Ovary (tissue), 9 donors: ENCODE results near the gene TAGAP. TPM values are rescaled to one million over a fixed set of nuclear protein-coding genes. Genes with fewer than 3 reads are reported as not detected.

Experiments
- DNase-seq, 5 donors: peaks; one replicate each; pipeline ENCODE4 v3.0.0-alpha.2; 2019 to 2020
- H3K27ac ChIP-seq, 2 donors: fragments of 200-600 bp; one replicate each; pipeline versions ENCODE4 v1.5.1 to v1.8.0; 2019 to 2022
- H3K27me3 ChIP-seq: fragments of 200-600 bp; one replicate; pipeline ENCODE4 v1.8.0; 2022
- H3K36me3 ChIP-seq: fragments of 200-600 bp; sonication (generic); one replicate; pipeline ENCODE4 v1.5.1; 2019
- H3K4me1 ChIP-seq: one replicate; pipeline ENCODE4 v1.8.1; 2013; ENCODE audit warnings: mild to moderate bottlenecking, moderate library complexity; ENCODE audit not compliant: insufficient read depth
- H3K4me3 ChIP-seq: fragments of 200-600 bp; sonication (generic); one replicate; pipeline ENCODE4 v1.5.1; 2017
- H3K9me3 ChIP-seq, 2 donors: fragments of 200-600 bp in 1 of 2; sonication (generic) in 1 of 2; one replicate each; pipeline versions ENCODE4 v1.5.1 to v1.8.1; 2013 to 2019; ENCODE audit warnings: mild to moderate bottlenecking in 1 of 2, moderate library complexity in 1 of 2
- EP300 ChIP-seq: sonication (generic); formaldehyde crosslinking; IDR thresholded peaks from one replicate; pipeline ENCODE4 v1.6.1; 2017; ENCODE audit warnings: antibody characterized with exemption
- POLR2A ChIP-seq: fragments of 450-650 bp; IDR thresholded peaks from one replicate; pipeline ENCODE4 v1.6.1; 2017; ENCODE audit warnings: antibody characterized with exemption, mild to moderate bottlenecking, moderate library complexity
- WGBS, 3 donors: extraction: QIAGEN DNeasy Blood & Tissue Kit in 1 of 3; methylation state at CpG; one replicate each; pipeline versions ENCODE4 v1.1.5 to v1.1.7; 2013 to 2017; 5-methylcytosine and 5-hydroxymethylcytosine counted together
- intact Hi-C, 4 donors: fragments of 100-400 bp; cut with DNase I; formaldehyde crosslinking; loops; one replicate each; pipeline versions ENCODE4 v1.11.0 to v1.15.1; 2022 to 2023
- polyA plus RNA-seq, 2 donors: library from polyadenylated mRNA; stranded (reverse); fragments of 200-250 nt in 1 of 2; fragments of 350-450 nt in 1 of 2; fragmentation: Illumina TruSeq in 1 of 2; extraction: RNeasy Lipid Tissue Mini Kit (QIAGEN cat#74804) in 1 of 2; gene quantifications; one replicate each; pipeline ENCODE4 v1.2.3, GENCODE V29; 2013 to 2014
- total RNA-seq, 7 donors: library from RNA; depleted of rRNA in 2 of 7; stranded (reverse); fragments of >200 nt in 2 of 7; fragmentation: NEBNext Ultra II Directional in 3 of 7; extraction: Animal tissue kit (Norgen Biotek cat#: 25700) in 3 of 7; gene quantifications; one replicate each; pipeline versions ENCODE4 v1.1.0 to v1.2.4, GENCODE V29; 2016 to 2023
- TF ChIP-seq, protein P1 (sequence below), 3 donors: fragments of 450-650 bp in 2 of 3; fragments of 200-600 bp in 1 of 3; IDR thresholded peaks; one replicate each; pipeline versions ENCODE4 v1.5.1 to v1.8.0; 2016 to 2022; ENCODE audit warnings: antibody characterized with exemption in 3 of 3, mild to moderate bottlenecking in 1 of 3
- donor health status: DM: no; HTN: no; CAD: no; lungs with moderate emphysema.
- donor health status: DM: no; HTN: no; CAD: no.
- donor health status: Bipolar disorder and iron deficiency.
- donor health status: DM: yes; HTN: yes; CAD: no.
- donor health status: DM: no; HTN: no; CAD: no.
- donor health status: DM: yes; HTN: yes; CAD: no.

Gene TAGAP
- total and polyA plus RNA-seq, 9 donors = 0.58 to 5.1 (median 1.4) TPM

- DNase-seq = no peak
- no peaks in the 10 kb centered on the region for H3K27me3 ChIP-seq
- no peaks in the 10 kb centered on the region for H3K9me3 ChIP-seq
- H3K4me3 ChIP-seq = no peak overlapping the region
- no peak overlapping the region for H3K27ac ChIP-seq
- H3K36me3 ChIP-seq = no peaks in the 10 kb centered on the region
- no peak for TF ChIP-seq POLR2A
- no peak for TF ChIP-seq EP300
- TF ChIP-seq, protein P1, sequence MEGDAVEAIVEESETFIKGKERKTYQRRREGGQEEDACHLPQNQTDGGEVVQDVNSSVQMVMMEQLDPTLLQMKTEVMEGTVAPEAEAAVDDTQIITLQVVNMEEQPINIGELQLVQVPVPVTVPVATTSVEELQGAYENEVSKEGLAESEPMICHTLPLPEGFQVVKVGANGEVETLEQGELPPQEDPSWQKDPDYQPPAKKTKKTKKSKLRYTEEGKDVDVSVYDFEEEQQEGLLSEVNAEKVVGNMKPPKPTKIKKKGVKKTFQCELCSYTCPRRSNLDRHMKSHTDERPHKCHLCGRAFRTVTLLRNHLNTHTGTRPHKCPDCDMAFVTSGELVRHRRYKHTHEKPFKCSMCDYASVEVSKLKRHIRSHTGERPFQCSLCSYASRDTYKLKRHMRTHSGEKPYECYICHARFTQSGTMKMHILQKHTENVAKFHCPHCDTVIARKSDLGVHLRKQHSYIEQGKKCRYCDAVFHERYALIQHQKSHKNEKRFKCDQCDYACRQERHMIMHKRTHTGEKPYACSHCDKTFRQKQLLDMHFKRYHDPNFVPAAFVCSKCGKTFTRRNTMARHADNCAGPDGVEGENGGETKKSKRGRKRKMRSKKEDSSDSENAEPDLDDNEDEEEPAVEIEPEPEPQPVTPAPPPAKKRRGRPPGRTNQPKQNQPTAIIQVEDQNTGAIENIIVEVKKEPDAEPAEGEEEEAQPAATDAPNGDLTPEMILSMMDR (IDR thresholded peaks at IDR 0.05) = no peak
- no peaks in the 10 kb centered on the region for H3K4me1 ChIP-seq
- WGBS, 3 donors = 91 to 93% (median 92%) methylated on average over 6 of the region's 6 CpGs
- intact Hi-C loops = no loop called here
Measured at GRCh38 chr6:159063549-159063948, 18.8 kb upstream of the TAGAP start.

- DNase-seq = no peak
- H3K4me3 ChIP-seq = no peak overlapping the region
- intact Hi-C loops = no loop called here
- no peaks in the 10 kb centered on the region for H3K27me3 ChIP-seq
- TF ChIP-seq POLR2A (no peak), EP300 (no peak)
- TF ChIP-seq, protein P1 (IDR thresholded peaks at IDR 0.05) = no peak
- H3K27ac ChIP-seq = no peak overlapping the region
- no peaks in the 10 kb centered on the region for H3K4me1 ChIP-seq
- H3K9me3 ChIP-seq = no peaks in the 10 kb centered on the region
- 86 to 89% (median 89%) methylated on average over 2 of the region's 2 CpGs for WGBS, 3 donors
- H3K36me3 ChIP-seq = no peaks in the 10 kb centered on the region
Measured at GRCh38 chr6:159062976-159063375, 18.2 kb upstream of the TAGAP start.

GRCh38 chr6:159062564-159062945 lies 17.8 kb upstream of the TAGAP start:
- DNase-seq = no peak
- Histone ChIP-seq H3K27ac (no peak overlapping the region), H3K36me3 (no peaks in the 10 kb centered on the region), H3K9me3 (no peaks in the 10 kb centered on the region), H3K4me3 (no peak overlapping the region), H3K4me1 (no peaks in the 10 kb centered on the region), H3K27me3 (no peaks in the 10 kb centered on the region)
- TF ChIP-seq, protein P1 (IDR thresholded peaks at IDR 0.05) = no peak
- TF ChIP-seq EP300 (no peak), POLR2A (no peak)
- intact Hi-C loops = no loop called here
- WGBS, 3 donors = 87 to 95% (median 91%) methylated on average over 3 of the region's 3 CpGs

GRCh38 chr6:159061805-159062563 lies 17.2 kb upstream of the TAGAP start:
- Histone ChIP-seq H3K27ac (no peak overlapping the region), H3K4me3 (no peak overlapping the region), H3K27me3 (no peaks in the 10 kb centered on the region), H3K36me3 (no peaks in the 10 kb centered on the region), H3K4me1 (no peaks in the 10 kb centered on the region), H3K9me3 (no peaks in the 10 kb centered on the region)
- intact Hi-C loops = no loop called here
- WGBS, 3 donors = 88 to 91% (median 91%) methylated on average over 10 of the region's 10 CpGs
- no peak for DNase-seq
- TF ChIP-seq POLR2A (no peak), EP300 (no peak)
- TF ChIP-seq, protein P1 (IDR thresholded peaks at IDR 0.05) = no peak
